Measurements from ENCODE around the gene SAFB. TPM values are rescaled to one million over a fixed set of nuclear protein-coding genes. Genes with fewer than 3 reads are reported as not detected.

Gene SAFB
- total RNA-seq, 2 experiments from 2014 or later, result 68.9 to 177 TPM

DNA sequence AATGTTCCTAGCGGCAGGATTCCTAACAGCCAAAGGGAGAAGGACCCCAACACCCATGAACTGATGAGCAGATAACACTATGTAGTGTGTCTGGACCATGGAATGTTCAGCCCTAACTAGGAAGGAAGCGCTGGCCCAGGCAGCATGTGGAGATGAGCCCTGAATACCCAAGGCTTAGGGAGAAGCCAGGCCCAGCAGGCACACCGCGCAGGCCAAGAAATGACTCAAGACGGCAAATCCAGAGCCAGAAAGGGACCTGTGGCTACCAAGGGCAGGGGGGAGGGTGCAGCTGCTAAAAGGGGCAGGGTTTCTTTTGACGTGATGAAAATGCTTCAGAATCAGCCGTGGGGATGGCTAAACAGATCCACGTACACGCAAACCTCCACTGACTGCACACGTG, 34.4 kb upstream of the SAFB start:
- no peak for TF ChIP-seq CTCF (conservative IDR thresholded peaks at IDR 0.05; ENCODE audit: low read length)
- no peak for TF ChIP-seq EZH2phosphoT487 (IDR thresholded peaks at IDR 0.05; ENCODE audit: borderline replicate concordance, low read depth, low read length)
- intact Hi-C loops (cut with micrococcal nuclease; ENCODE audit: unreplicated experiment), result no loop called here
- BruUV-seq (replicated peaks), result no TSS peak
- ChIA-PET POLR2A (no interaction called here), CTCF (ENCODE audit: unreplicated experiment) (no interaction called here)
- Histone ChIP-seq H3K4me3 (ENCODE audit: low read depth, low read length, poor library complexity, severe bottlenecking) (no peak overlapping the region), H3K4me2 (ENCODE audit: low read length) (no peak overlapping the region), H3K4me1 (ENCODE audit: insufficient read depth, low read length, poor library complexity, severe bottlenecking) (no peaks in the 10 kb centered on the region), H3K79me2 (ENCODE audit: insufficient read depth, low read depth, low read length) (no peaks in the 10 kb centered on the region), H4K20me1 (ENCODE audit: insufficient read depth, low read length) (no peaks in the 10 kb centered on the region), H3K9me3 (ENCODE audit: low read length) (no peaks in the 10 kb centered on the region), H3K27ac (ENCODE audit: low read depth, low read length, poor library complexity, severe bottlenecking) (no peak overlapping the region), H3K36me3 (ENCODE audit: insufficient read depth, low read length) (peaks cover 93% of the 10 kb centered on the region), H2AFZ (ENCODE audit: low read length) (no peak overlapping the region), H3K9me2 (ENCODE audit: insufficient read depth, low read length) (no peaks in the 10 kb centered on the region)
- no peak for DNase-seq (ENCODE audit: low spot score)

DNA sequence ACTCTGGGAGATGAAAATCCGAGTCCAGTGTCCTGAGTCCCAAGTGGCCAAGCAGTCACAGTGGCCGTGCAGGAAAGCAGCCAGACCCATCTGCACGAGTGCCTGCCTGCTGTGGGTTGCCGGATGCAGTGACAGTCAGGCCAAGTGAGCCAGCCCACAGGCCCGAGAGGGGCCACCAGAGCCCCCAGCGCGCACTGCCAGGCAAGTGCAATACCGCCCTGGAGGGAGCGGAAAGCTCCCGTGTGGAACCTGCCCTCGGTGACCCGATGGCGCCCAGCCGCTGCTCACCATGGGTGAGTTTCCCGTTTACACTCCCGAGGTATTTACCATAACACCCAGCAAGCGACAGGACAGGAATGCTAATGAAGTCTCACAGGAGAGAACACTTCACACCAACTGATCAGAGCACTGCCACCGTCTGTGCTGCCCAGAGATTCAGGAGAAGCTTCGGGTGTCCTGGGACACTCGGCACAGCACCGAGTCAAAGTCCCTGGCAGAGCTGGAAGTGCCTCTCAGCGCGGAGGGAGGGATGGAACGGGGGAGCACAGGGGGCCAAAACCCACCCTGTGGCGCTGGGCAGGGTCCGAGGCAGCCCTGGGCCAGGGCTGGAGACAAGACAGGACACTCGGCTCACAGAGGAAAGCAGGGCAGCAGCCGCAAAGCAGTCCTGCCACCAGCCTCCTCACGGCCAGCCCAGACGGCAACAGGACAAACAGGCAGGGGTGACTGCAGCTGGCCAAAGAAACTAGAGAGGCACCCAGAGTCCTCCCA, 33.8 kb upstream of the SAFB start:
- Histone ChIP-seq H3K4me2 (ENCODE audit: low read length) (no peak overlapping the region), H4K20me1 (ENCODE audit: insufficient read depth, low read length) (no peaks in the 10 kb centered on the region), H3K9me3 (ENCODE audit: low read length) (no peaks in the 10 kb centered on the region), H3K4me3 (ENCODE audit: low read depth, low read length, poor library complexity, severe bottlenecking) (no peak overlapping the region), H3K27ac (ENCODE audit: low read depth, low read length, poor library complexity, severe bottlenecking) (no peak overlapping the region), H3K9me2 (ENCODE audit: insufficient read depth, low read length) (no peaks in the 10 kb centered on the region), H3K36me3 (ENCODE audit: insufficient read depth, low read length) (peaks cover 95% of the 10 kb centered on the region), H2AFZ (ENCODE audit: low read length) (no peak overlapping the region), H3K79me2 (ENCODE audit: insufficient read depth, low read depth, low read length) (no peaks in the 10 kb centered on the region), H3K4me1 (ENCODE audit: insufficient read depth, low read length, poor library complexity, severe bottlenecking) (no peaks in the 10 kb centered on the region)
- intact Hi-C loops (cut with micrococcal nuclease; ENCODE audit: unreplicated experiment), result no loop called here
- ChIA-PET CTCF (ENCODE audit: unreplicated experiment) (no interaction called here), POLR2A (no interaction called here)
- DNase-seq (ENCODE audit: low spot score), result no peak
- no TSS peak for BruUV-seq (replicated peaks)
- TF ChIP-seq EZH2phosphoT487 (IDR thresholded peaks at IDR 0.05; ENCODE audit: borderline replicate concordance, low read depth, low read length) (no peak), CTCF (conservative IDR thresholded peaks at IDR 0.05; ENCODE audit: low read length) (no peak)

GRCh38 chr19:5590151-5590864, 32.6 kb upstream of the SAFB start:
- Histone ChIP-seq H4K20me1 (ENCODE audit: insufficient read depth, low read length) (no peaks in the 10 kb centered on the region), H3K27ac (ENCODE audit: low read depth, low read length, poor library complexity, severe bottlenecking) (no peak overlapping the region), H3K36me3 (ENCODE audit: insufficient read depth, low read length) (peaks cover 98% of the 10 kb centered on the region), H3K4me3 (ENCODE audit: low read depth, low read length, poor library complexity, severe bottlenecking) (no peak overlapping the region), H3K9me3 (ENCODE audit: low read length) (no peaks in the 10 kb centered on the region), H3K79me2 (ENCODE audit: insufficient read depth, low read depth, low read length) (no peaks in the 10 kb centered on the region), H3K4me2 (ENCODE audit: low read length) (no peak overlapping the region), H3K4me1 (ENCODE audit: insufficient read depth, low read length, poor library complexity, severe bottlenecking) (no peaks in the 10 kb centered on the region), H3K9me2 (ENCODE audit: insufficient read depth, low read length) (no peaks in the 10 kb centered on the region), H2AFZ (ENCODE audit: low read length) (no peak overlapping the region)
- intact Hi-C loops (cut with micrococcal nuclease; ENCODE audit: unreplicated experiment), result no loop called here
- no TSS peak for BruUV-seq (replicated peaks)
- ChIA-PET CTCF (ENCODE audit: unreplicated experiment) (no interaction called here), POLR2A (no interaction called here)
- no peak for TF ChIP-seq EZH2phosphoT487 (IDR thresholded peaks at IDR 0.05; ENCODE audit: borderline replicate concordance, low read depth, low read length)
- no peak for TF ChIP-seq CTCF (conservative IDR thresholded peaks at IDR 0.05; ENCODE audit: low read length)
- no peak for DNase-seq (ENCODE audit: low spot score)

Data from OCI-LY7 (cell line).